Stimulated activated CD4-positive, alpha-beta T cell treated with anti-CD3 and anti-CD28 coated beads, Interleukin-4, amount 100 ng/mL, for 1 hour (primary cell): Measurements from ENCODE around the gene HOATZ.

ENCODE experiments used
- DNase-seq: peaks from one replicate; pipeline ENCODE4 v3.0.0-alpha.2; 2020

Gene HOATZ

DNA sequence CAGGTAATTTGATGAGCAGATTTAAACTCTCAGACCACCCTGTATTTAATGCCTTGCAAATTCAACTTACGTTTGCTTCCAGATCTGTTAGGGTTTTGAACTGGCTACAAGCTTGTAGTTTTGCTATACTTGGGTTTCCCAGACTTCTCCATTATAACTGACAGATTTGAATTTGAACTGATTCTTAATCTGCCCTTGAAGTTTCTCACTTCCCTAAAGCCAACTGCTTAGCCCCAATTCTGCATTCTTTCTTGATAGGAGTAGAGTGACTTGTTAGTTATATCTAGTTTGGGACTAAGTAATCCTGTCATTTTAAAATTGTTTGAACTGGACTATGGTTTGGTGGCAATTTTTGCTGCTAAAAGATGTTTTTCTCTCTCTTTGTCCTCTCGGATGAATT is 35.7 kb downstream of the HOATZ start:
- no peak for DNase-seq

DNA sequence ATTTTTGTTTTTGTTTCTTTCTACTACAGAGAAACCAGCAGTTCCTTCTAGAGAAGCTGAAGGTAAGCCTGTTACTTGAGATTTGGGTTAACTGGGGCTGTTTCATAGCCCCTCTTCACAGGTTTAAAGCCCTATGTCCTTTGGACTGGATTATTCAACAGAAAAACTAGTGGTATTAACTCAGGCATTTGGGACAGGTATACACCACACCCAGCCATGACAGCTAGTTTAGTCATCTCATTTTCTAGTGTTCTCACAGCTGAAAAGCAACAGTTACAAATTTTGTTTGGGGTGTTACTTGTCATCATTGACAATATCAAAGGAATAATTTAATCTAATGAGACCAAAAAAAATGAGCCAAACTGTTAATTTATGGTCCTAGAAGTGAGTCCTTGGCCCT is 40.0 kb downstream of the HOATZ start:
- no peak for DNase-seq

DNA sequence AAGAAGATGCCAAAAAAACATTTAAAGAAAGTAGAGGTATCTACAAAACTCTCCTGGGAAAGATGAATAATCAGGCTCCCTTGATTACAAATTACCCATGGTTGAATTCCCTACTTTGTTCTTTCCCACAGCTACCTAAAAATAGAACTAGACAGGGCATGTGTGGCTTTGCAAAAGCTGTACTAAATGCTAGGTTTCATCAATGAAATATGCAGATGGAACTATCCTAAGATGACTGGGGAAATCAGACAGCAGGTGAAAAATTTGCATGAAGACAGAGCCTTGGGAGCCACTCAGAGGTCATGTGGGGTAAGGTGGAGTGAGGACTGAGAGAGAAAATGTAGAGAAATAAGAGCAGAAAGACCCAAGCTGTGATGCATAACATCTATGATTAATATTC is 40.7 kb downstream of the HOATZ start:
- no peak for DNase-seq

DNA sequence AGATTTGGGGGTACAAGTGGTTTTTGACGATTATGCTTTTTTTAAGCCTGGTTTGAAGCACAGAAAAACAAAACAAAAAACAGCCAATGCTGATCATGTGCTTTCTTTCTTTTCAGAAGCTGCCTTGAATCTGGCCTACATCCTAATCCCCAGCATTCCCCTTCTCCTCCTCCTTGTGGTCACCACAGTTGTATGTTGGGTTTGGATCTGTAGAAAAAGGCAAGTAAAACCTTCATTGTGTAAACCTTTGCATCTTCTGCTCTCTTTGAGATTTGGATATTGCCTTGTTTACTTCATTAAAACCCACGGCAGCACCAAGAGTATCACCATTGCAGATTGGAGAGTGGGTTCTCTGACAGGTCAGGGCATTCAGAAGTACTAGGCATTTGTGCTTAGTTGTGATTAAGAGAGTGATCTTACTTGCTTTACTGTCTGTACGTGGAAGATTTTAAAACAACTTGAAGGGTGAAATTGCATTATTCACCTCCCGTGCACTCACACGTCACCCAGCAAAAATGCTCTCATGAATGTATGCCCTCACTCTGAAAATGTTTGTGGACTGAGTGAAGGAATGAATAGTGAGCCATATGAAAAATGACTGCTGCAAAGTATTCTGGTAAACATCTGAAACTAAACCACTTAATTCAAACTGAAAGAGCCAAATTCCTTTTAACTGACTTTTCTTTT is 43.0 kb downstream of the HOATZ start:
- no peak for DNase-seq

DNA sequence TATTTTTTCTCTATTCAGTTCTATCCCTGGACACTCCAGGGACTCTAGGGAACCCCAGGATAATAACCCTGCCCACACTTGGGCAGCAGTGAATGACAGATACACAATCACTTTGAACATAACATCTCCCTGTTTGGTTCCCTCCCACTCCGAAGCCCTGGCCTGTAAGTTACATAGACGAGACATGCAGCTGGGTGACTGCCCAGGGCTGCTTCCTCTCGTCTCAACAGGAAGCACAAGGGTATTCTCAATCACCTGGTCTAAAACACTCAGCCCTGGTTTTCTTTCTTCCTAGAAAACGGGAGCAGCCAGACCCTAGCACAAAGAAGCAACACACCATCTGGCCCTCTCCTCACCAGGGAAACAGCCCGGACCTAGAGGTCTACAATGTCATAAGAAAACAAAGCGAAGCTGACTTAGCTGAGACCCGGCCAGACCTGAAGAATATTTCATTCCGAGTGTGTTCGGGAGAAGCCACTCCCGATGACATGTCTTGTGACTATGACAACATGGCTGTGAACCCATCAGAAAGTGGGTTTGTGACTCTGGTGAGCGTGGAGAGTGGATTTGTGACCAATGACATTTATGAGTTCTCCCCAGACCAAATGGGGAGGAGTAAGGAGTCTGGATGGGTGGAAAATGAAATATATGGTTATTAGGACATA is 45.4 kb downstream of the HOATZ start:
- no peak for DNase-seq

DNA sequence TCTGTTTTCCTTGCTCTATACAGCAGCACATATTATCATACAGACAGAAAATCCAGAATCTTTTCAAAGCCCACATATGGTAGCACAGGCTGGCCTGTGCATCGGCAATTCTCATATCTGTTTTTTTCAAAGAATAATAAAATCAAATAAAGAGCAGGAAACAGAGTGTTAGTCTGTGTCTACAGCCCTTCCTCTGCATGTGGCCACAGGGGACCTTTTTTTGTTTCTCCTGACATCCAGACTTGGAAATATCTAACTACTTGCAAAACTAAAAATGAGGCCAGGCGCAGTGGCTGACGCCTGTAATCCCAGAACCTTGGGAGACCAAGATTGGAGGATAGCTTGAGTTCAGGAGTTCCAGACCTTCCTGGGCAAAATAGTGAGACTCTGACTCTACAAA is 46.2 kb downstream of the HOATZ start:
- DNase-seq = no peak

DNA sequence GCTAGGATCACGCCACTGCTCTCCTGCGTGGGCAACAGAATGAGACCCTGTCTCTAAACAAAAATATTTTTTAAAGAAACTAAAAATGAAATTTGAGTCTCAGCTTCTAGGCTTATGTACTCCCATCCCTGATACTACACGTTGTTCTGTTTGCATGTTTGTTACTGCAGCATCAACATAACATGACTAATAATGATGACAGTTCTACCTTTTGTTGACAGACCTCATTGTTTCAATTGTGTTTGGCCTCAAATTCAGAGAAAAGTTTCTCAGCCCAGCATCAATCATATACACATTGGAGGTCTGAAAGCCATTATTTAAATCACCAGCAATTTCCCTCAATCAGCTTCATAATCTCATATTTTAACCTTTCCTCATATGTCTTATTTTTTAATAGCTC is 46.7 kb downstream of the HOATZ start:
- no peak for DNase-seq

DNA sequence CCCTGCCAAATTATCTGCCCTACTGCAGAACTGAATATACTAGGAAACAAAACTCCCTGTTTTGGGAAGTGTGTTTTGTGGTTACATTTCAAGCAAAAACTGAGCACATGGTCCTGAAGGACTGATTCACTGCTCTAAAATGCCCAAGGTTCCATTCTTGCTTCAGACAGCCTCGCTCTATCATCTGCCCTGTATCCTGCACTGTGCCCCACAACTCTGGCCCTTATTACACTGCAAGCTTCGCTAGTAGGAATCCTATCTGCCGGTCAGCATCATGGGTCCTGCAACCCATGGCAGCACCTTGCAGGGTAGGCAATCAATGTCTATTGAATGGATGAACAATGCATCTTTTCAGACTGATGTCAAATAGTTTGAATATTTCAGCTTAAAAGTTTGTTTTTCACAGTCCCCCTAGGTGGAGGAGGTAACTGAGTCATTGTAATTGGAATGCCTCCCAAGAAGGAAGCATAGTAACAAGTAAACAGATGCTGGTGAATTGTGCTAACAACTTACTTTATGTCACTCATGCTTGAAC is 47.3 kb downstream of the HOATZ start:
- DNase-seq = no peak

DNA sequence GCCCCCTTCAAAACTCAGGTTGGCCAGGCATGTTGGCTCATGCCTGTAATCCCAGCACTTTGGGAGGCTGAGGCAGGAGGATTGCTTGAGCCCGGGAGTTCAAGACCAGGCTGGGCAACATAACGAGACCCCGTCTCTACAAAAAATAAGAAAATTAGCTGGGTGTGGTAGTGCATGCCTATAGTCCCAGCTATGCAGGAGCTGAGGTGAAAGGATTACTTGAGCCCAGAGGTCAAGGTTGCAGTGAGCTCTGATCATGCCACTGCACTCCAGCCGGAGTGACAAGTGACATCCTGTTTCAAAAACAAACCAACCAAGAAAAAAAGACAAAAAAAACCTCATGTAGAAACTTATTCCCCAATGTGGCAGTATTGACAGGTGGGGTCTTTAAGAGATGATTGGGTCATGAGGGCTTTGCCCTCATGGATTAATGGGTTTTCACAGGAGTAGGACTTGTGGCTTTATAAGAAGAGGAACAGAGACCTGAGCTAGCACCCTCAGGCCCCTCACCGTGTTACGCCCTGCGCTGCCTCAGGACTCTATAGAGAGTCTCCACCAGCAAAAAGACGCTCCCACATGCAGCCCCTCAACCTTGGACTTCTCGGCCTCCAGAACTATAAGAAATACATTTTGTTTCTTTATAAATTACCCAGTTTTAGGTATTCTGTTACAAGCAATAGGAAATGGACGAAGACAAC is 48.3 kb downstream of the HOATZ start:
- no peak for DNase-seq

DNA sequence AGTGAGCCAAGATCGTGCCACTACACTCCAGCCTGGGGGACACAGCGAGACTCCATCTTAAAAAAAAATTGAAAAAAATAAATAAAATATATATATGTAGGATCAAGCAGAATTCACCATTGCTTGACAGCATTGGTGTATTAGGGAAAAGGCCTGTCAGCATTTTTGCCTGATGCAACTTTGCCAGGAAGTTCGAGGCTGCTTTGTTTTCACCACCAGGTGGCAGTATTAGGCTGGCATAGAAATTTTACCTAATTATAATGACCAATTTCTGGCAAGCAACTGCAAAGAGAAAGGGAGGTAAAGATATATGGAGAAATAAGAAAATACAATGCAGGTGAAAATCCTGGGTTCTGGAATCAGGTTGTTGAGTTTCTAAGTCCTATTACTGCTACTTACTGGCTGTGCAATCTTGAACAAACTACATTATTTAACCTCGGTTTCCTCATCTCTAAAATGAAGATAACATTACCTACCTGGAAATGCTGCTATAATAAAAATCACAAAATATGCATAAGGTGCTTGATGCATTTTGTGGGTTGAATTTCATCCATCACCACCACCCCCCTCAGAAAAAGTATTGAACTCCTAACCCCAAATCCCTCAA is 50.6 kb downstream of the HOATZ start:
- DNase-seq = peak; percentile 48

DNA sequence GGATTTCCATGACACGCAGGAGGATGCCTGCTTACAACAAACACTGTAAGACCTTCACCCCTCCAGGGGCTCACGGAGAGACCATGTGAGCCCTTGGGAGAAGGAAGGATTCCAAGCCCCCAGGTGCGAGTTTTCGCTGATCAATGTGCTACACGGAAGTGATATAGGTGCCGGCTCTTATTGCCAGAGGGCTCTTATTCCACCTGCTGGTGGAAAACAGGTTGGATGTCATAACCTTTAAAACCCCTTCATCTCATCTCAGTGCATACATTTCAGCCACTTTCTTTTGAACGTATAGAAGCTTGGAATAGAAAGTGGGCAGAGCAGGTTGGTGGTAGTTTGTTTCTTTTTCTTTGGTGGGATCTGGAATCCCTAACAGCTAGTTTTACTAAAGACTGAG is 51.7 kb downstream of the HOATZ start:
- DNase-seq = no peak

DNA sequence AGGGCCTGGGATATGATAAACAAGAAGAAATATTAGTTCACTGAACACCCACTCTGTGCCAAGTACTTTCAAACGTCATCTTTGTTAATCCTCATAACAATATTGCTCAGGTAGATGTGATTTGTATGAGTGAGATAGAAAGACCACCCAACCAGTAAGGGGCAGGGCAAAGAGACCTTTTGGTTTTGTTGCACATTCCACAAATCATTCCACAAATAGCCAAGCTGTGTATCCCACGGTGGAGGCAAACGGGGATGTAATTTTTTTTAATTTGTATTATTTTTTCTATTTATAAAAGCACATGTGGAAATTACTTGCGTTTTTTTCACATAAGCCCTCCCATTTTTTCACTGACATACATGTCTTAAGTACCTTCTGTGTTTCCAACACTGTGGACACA is 54.9 kb downstream of the HOATZ start:
- no peak for DNase-seq

DNA sequence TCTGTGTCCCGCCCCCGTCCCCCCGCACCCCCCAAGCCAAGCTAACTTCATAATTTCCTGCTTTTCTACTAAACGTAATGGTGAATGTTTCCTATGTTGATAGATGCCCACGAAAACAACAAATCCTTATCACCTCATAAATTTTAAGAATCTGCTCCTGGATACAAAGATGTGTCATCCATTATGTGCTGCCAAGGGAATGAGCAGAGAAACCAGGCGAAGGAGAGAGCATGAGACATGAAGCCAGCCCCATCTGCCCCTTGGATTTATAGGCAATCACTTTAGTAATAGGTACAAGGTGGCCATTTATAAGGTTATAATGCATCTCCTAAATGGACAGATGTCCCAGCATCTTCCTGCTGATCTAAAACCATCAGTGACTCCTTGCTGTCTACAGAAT is 56.2 kb downstream of the HOATZ start:
- DNase-seq = no peak

DNA sequence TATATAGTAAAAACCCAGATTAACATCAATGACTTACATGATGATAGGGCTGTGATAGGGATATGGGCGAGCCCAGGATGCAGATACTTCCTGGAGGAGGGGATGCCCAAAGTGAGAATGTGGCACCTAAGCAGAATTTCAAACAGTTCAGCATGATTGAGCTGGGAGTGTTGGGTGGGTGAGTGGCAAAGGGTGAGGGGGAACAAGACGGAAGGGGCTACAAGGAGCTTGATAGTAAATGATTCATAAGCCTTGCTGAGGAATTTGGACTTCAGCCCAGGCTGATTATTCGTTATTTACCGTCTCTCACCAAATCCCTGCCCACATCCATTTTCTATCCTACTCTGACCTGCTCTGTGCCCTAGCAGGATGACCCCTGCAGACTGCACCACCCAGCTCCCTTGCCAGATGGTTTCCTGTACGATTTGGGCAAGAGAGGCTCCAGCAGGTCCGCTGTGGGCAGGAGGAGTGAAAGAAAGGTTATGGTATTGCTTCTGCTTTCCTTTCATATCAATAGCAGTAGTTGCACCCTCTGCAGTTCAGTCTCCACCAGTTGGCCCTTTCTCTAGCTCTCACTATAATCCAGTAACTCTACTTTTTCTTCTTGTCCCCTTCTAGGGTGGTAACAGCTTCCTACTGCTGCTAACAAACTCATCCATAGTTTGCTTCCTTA is 57.4 kb downstream of the HOATZ start:
- no peak for DNase-seq

DNA sequence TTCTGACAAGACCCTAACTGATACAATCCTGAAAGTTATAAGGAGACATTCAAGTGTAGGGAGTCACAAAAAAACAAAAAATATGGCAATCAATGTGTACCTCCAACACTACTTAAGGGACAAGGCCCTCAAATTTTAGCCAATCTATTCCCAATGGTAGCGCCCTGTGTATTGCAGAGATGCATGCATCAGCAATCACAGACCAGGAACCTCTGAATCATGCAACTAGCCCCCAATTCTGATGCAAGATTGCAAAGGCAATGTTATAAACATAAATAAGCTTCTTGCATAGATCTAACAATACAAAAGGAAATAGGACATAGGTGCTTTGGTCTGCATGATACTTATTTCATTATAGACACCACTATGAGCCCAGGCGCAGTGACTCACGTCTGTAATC is 58.0 kb downstream of the HOATZ start:
- DNase-seq = no peak

DNA sequence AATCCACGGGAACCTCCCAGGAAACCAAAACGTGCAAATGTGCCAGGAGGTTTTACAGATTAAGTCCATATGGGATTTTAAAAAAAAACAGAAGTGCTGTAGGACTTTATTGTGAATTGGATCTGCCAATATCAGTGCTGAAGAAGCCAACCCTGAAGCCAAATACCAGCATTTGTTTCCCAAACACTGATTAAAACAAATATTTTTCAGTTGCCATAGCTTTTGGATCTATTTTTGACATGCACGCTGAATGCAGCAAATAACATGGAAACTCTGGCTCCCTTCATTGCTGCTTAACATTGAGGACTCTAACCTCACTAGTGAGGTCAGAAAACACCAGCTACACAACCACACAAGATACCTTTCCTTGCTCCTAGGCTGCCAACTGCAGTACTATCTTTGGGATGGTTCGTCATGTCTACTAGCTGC is 59.3 kb downstream of the HOATZ start:
- DNase-seq = no peak

DNA sequence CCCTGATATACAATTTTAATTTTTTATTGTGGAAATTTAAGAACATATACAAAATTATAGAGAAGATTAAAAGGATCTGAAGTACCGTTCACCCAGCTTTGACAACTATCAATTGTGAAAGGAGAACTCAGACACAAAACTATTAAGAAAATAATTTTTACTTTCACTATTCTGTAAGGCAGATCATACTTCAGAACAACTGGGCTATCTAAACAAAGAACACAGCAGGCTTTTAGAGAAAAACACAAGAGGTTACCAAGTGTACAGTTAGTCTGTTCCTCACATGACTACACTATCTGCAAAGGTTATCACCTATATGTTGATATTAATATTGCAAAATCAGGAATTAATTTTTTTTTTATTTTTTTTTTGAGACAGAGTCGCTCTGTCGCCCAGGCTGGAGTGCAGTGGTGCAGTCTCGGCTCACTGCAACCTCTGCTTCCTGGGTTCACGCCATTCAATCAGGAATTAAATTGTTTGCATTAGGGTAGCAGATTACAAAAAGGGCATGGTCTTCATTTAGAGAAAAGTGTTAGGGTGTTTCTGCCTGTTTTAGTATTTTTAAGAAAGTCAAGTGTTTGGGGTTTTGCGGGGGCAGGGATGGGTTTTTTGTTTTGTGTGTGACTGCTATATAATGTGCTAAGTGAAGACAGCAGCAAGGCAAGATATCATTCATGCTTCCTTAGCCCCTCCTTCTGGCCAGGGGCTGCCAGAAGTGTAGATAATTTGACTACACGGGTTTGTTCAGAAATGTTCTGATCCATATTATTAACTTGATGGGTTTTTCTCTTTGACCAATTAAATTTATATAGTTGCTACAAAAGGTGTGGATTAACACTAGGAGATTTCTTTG is 60.0 kb downstream of the HOATZ start:
- DNase-seq = no peak

DNA sequence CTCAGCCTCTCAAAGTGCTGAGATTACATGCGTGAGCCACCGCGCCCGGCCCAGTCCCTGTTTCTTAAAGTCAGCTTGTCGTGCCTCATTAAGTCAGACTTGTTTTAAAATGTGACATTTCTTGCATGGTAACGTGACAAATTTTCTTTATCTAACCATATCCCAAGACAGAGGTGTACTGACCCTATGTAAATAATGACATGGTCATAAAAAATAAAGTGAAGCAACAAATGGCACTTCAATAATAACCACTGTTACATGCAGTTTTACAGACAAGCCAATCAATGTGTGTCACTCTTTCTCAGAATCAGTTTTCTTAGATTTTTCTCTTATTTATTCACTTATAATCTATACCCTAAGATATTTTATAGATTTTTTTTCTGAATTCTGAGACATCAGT is 61.2 kb downstream of the HOATZ start:
- no peak for DNase-seq

DNA sequence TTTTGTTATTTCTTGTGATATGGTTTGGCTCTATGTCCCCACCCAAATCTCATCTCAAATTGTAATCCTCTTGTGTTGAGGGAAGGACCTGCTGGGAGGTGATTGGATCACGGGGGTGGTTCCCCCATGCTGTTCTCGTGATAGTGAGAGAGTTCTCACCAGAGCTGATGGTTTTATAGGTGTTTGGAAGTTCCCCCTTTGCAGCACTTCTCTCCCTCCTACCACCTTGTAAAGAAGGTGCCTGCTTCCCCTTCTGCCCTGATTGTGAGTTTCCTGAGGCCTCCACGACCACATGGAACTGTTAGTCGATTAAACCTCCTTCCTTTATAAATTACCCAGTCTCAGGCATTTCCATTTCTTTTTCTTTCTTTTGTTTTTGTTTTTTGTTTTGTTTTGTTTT is 63.2 kb downstream of the HOATZ start:
- DNase-seq = no peak

DNA sequence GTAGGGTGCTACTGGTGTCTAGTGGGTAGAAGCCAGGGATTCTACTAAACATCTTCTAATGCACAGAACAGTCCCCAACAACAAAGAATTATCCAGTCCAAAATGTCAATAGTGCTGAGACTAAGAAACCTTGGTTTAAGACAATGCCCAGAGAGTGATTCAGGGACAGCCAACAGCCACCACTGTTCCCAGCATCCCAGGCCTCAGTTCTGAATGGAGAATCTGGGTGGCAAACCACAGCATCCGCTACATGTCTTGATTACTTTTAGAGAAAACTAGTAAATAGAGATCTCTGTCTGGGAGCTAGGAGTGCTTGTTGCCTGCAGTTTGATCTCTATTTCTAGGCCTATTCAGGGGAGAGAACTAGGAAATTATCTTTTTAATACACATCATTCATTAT is 66.8 kb downstream of the HOATZ start:
- no peak for DNase-seq

DNA sequence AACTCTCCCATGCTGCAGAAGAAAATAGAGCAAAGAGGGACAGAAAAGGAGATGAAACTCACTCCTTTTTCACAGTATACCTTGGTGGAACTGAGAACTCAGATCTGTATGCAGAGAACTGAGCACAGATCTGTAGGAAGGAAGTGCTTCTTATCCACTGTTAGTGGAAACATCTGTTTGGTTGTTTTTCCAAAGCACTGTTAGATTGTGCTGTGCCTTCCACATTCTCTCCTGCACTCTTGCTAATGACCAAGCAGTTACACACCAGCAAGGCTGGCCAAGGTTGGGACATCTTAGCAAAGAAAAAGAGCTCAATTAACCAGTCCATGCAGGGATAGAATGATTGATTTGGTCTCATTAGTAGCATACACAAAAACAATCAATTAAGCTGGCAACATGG is 67.6 kb downstream of the HOATZ start:
- DNase-seq = no peak

DNA sequence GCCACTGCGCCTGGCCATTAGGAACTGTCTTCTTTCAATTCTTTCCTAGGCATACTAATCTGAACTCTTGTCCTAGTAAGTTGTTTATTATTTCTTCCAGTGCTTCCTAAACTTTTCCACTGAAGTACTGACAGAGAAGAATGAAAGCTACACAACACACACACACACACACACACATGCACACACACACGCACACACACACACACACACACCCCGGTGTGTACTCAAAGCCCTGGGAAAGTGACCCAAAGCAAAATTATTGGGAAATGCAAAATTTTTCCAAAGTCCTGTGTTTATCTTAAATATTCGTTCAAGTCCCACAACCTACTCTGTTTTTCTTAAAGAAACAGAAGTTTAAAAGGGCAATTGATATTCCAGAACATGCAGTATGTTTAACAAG is 68.3 kb downstream of the HOATZ start:
- DNase-seq = no peak
